NB4 (cell line): ENCODE measurements around the gene CDKN2B-AS1.

Experiments
- DNase-seq: peaks from one replicate; pipeline ENCODE4 v3.0.0; 2010; ENCODE audit warnings: low read depth
- H3K4me3 ChIP-seq: one replicate; pipeline ENCODE4 v1.5.1; 2011; ENCODE audit warnings: mild to moderate bottlenecking, low read depth, low read length, moderate library complexity
- CTCF ChIP-seq: IDR thresholded peaks from one replicate; pipeline ENCODE4 v1.5.1; 2012; ENCODE audit warnings: low read depth, low read length
- MYC ChIP-seq: IDR thresholded peaks from 2 replicates; pipeline ENCODE4 v1.6.1; 2011; ENCODE audit warnings: low read depth, low read length
- POLR2A ChIP-seq: IDR thresholded peaks from 2 replicates; pipeline ENCODE4 v1.6.1; 2011; ENCODE audit warnings: mild to moderate bottlenecking; ENCODE audit not compliant: insufficient read length; ENCODE audit errors: extremely low read depth
- TF ChIP-seq, protein P1 (sequence below): IDR thresholded peaks from 2 replicates; pipeline ENCODE4 v1.6.1; 2011; ENCODE audit warnings: low read depth, low read length

The CDKN2B-AS1 gene

DNA sequence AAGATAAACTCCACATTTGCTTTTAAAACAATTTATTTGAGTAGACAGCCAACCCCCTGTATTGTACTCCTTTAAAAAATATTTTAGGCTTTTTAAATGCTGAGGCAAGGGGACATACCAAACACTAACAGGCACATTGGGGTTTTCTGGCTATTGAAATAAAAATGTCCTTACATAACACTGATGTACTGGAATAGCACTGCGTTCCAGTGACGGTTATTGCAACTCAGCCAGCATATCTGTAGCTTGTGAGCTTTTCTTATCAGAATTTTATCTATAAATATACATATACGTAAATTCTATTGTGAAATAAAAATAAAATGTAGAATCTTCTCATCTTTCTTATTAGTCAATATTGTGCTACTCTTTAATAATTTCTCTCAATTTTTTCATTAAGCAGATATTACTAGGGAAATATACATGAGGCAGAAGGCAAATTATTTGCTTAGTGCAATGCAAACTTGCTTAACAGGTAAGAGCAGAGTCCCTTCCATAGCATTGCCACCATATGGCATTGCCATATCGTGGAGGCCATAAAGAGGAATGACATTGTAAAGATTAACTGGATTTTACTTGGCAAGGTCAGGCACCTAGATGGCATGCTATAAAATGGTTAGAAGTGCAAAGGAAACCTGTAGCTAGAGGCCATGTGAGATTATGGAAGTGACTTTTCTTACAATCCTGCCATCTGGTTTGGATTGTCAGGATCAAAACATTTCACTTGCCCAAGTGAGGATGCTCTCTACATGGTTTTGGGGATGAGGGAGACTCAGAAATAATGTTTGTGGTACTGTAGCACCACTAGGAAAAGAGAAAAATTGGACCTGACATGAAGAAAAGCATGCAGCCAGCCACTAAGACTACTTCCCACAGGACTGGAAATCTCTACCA lies 109.3 kb downstream of the CDKN2B-AS1 start:
- TF ChIP-seq MYC (no peak), POLR2A (no peak)
- H3K4me3 ChIP-seq: no peak overlapping the region
- no peak for DNase-seq

- TF ChIP-seq, protein P1, sequence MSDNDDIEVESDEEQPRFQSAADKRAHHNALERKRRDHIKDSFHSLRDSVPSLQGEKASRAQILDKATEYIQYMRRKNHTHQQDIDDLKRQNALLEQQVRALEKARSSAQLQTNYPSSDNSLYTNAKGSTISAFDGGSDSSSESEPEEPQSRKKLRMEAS: no peak
- TF ChIP-seq CTCF (no peak), MYC (no peak), POLR2A (no peak)
These were observed 110.6 kb downstream of the CDKN2B-AS1 start for GRCh38 chr9:22105005-22105722.

DNA sequence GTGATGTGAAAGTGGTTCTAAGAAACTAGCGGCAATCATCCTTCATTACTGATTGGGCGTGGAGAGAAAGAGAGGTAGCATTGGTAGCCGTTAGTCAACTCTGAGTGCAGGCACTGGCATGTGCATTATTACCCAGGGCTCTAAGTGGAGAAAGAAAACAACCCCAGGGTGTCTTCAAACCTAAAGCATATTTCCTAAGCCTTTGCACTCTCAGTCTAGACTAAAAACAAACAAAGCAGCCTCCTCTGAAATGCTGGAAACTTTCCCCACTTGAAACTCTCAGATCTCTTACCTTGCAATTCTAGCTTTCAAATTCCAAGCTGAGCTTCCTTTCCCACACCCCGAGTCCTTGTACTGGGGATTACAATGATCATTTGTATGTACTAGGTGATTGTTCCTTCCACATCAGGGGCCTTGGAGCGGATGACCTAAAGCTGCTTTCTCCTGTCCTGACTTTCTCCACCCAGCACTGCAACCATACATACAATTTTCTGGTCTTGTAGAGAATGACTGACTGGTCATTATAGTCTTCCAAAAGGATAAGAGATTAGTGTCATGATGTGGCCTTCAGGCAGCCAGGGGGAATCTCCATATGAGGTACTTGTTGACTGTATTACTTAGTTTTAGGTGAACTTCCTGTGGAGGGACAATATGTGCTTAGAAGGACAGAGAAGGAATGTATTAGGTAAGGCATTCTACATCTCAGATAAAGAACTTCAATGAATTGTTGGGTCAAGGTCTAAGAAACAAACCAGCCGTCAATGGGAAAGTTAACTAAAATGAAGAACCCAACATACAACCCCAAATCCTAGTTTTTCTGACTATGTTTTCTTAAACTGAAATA lies 112.8 kb downstream of the CDKN2B-AS1 start:
- no peak overlapping the region for H3K4me3 ChIP-seq
- TF ChIP-seq, protein P1: no peak
- DNase-seq: no peak

More at GRCh38 chr9:22105005-22105722, 110.6 kb downstream of the CDKN2B-AS1 start:
- DNase-seq: no peak
- H3K4me3 ChIP-seq: no peak overlapping the region

GRCh38 chr9:22108581-22109370 lies 114.2 kb downstream of the CDKN2B-AS1 start:
- TF ChIP-seq POLR2A: no peak
- TF ChIP-seq CTCF: no peak
- TF ChIP-seq, protein P1: no peak
- TF ChIP-seq MYC: no peak
- no peak for DNase-seq

GRCh38 chr9:22111176-22111953 lies 116.8 kb downstream of the CDKN2B-AS1 start:
- H3K4me3 ChIP-seq: no peak overlapping the region
- no peak for TF ChIP-seq MYC
- TF ChIP-seq, protein P1: no peak
- no peak for TF ChIP-seq CTCF
- TF ChIP-seq POLR2A: no peak
- no peak for DNase-seq

More at GRCh38 chr9:22108581-22109370, 114.2 kb downstream of the CDKN2B-AS1 start:
- H3K4me3 ChIP-seq: no peak overlapping the region

- H3K4me3 ChIP-seq: no peak overlapping the region
- DNase-seq: no peak
- TF ChIP-seq CTCF: no peak
- TF ChIP-seq MYC: no peak
- TF ChIP-seq POLR2A: no peak
- TF ChIP-seq, protein P1: no peak
These were observed 117.3 kb downstream of the CDKN2B-AS1 start for GRCh38 chr9:22111954-22112247.
